GM23248 (cell line): ENCODE measurements around the gene TRAK1. TPM values are rescaled to one million over a fixed set of nuclear protein-coding genes. Genes with fewer than 3 reads are reported as not detected.

ENCODE experiments used
- DNase-seq: peaks from one replicate; pipeline ENCODE4 v3.0.0-alpha.2; 2015
- H2AFZ ChIP-seq: fragments of 200-600 bp; sonication (generic); 2 replicates; pipeline ENCODE4 v1.6.1; 2016; ENCODE audit warnings: antibody characterized with exemption
- H3F3A ChIP-seq: fragments of 200-600 bp; sonication (generic); 2 replicates; pipeline ENCODE4 v1.6.1; 2016; ENCODE audit warnings: mild to moderate bottlenecking, antibody characterized with exemption, mixed run types; ENCODE audit not compliant: insufficient read depth
- H3K27ac ChIP-seq: fragments of 200-600 bp; sonication (generic); 2 replicates; pipeline ENCODE4 v1.5.1; 2016; ENCODE audit warnings: mild to moderate bottlenecking
- H3K27me3 ChIP-seq: fragments of 200-600 bp; sonication (generic); replicated peaks from 2 replicates; pipeline ENCODE4 v1.6.1; 2016; ENCODE audit warnings: mild to moderate bottlenecking; ENCODE audit not compliant: insufficient read depth
- H3K36me3 ChIP-seq: fragments of 200-600 bp; sonication (generic); 2 replicates; pipeline ENCODE4 v1.6.1; 2016; ENCODE audit warnings: low read depth, mild to moderate bottlenecking
- H3K4me1 ChIP-seq: fragments of 200-600 bp; sonication (generic); 2 replicates; pipeline ENCODE4 v1.6.1; 2016; ENCODE audit warnings: mild to moderate bottlenecking; ENCODE audit not compliant: insufficient read depth
- H3K4me2 ChIP-seq: fragments of 200-600 bp; sonication (generic); one replicate; pipeline ENCODE4 v1.6.1; 2016; ENCODE audit warnings: mild to moderate bottlenecking; ENCODE audit not compliant: unreplicated experiment
- H3K4me3 ChIP-seq: fragments of 200-600 bp; sonication (generic); 2 replicates; pipeline ENCODE4 v1.5.1; 2016; ENCODE audit warnings: mild to moderate bottlenecking
- H3K79me2 ChIP-seq: fragments of 200-600 bp; sonication (generic); 2 replicates; pipeline ENCODE4 v1.6.1; 2016; ENCODE audit warnings: mild to moderate bottlenecking; ENCODE audit not compliant: insufficient read depth
- H3K9ac ChIP-seq: fragments of 200-600 bp; sonication (generic); 2 replicates; pipeline ENCODE4 v1.6.1; 2016; ENCODE audit warnings: mild to moderate bottlenecking
- H3K9me2 ChIP-seq: fragments of 200-600 bp; sonication (generic); 2 replicates; pipeline ENCODE4 v1.6.1; 2016; ENCODE audit warnings: mixed run types, mild to moderate bottlenecking, moderate library complexity; ENCODE audit not compliant: insufficient read depth
- H3K9me3 ChIP-seq: fragments of 200-600 bp; sonication (generic); one replicate; pipeline ENCODE4 v1.6.1; 2017; ENCODE audit warnings: low read depth
- H4K20me1 ChIP-seq: fragments of 200-600 bp; sonication (generic); 2 replicates; pipeline ENCODE4 v1.6.0; 2016; ENCODE audit not compliant: insufficient read depth
- EZH2 ChIP-seq: fragments of 200-600 bp; sonication (generic); IDR thresholded peaks from 2 replicates; pipeline ENCODE4 v1.6.1; 2018; ENCODE audit warnings: antibody characterized with exemption, mild to moderate bottlenecking; ENCODE audit not compliant: insufficient read depth, poor library complexity, severe bottlenecking
- EZH2phosphoT487 ChIP-seq: fragments of 200-600 bp; sonication (generic); IDR thresholded peaks from 2 replicates; pipeline ENCODE4 v1.6.1; 2018; ENCODE audit warnings: antibody characterized with exemption, moderate library complexity, mild to moderate bottlenecking, low read depth; ENCODE audit not compliant: insufficient read depth
- WGBS, 2 experiments: methylation state at CpG; one replicate each; pipeline ENCODE4 v1.1.6; 2015 to 2017; ENCODE audit warnings: low lambda C conversion rate in 2 of 2, low coverage in 1 of 2; ENCODE audit errors: missing lambda C conversion rate in 2 of 2; 5-methylcytosine and 5-hydroxymethylcytosine counted together
- in situ Hi-C: fragments of 300-500 bp; cut with MboI; formaldehyde crosslinking; loops from 2 replicates; pipeline ENCODE4 v1.15.0; 2020
- polyA plus RNA-seq: library from polyadenylated mRNA; unstranded; fragments of >200 nt; fragmentation: Nextera tagmentation; extraction: Ambion mirVana; gene quantifications from 2 replicates; pipeline ENCODE4 v1.2.1, GENCODE V29; 2016
- total RNA-seq: library from RNA; depleted of rRNA; stranded (reverse); fragments of >200 nt; shearing (Covaris generic); gene quantifications from 2 replicates; pipeline ENCODE4 v1.2.3, GENCODE V29; 2014

TRAK1 gene
- total and polyA plus RNA-seq, 2 experiments from 2014 or later, result 13.6 to 51.0 TPM

GRCh38 chr3:42088803-42089530, 2.2 kb upstream of the TRAK1 start:
- WGBS, 2 experiments, result 91 to 93% methylated on average over 11 of the region's 11 CpGs
- Histone ChIP-seq H2AFZ (no peak overlapping the region), H3K4me2 (no peak overlapping the region), H3K4me3 (no peak overlapping the region), H3K27me3 (no peaks in the 10 kb centered on the region), H3K79me2 (peaks cover 91% of the 10 kb centered on the region), H3K9me2 (no peaks in the 10 kb centered on the region), H4K20me1 (no peaks in the 10 kb centered on the region), H3K9me3 (no peaks in the 10 kb centered on the region), H3F3A (peaks cover 33% of the 10 kb centered on the region), H3K4me1 (peaks cover 37% of the 10 kb centered on the region), H3K27ac (no peak overlapping the region), H3K9ac (no peak overlapping the region), H3K36me3 (0 out of 2 replicates have a peak, but pooled peaks cover 11% of the 10 kb centered on the region)
- TF ChIP-seq EZH2 (no peak), EZH2phosphoT487 (no peak)
- in situ Hi-C loops, result no loop called here
- DNase-seq, result no peak

- in situ Hi-C loops, result no loop called here
- no peaks in the 10 kb centered on the region for H3K9me2 ChIP-seq
- no peaks in the 10 kb centered on the region for H3K27me3 ChIP-seq
- H3K9me3 ChIP-seq, result no peaks in the 10 kb centered on the region
- no peaks in the 10 kb centered on the region for H4K20me1 ChIP-seq
- H3K27ac ChIP-seq, result peak overlapping the region; percentile 97
- WGBS, 2 experiments, result 83 to 93% methylated on average over 3 of the region's 3 CpGs
- H3K9ac ChIP-seq, result peak overlapping the region; percentile 89
- TF ChIP-seq EZH2phosphoT487, result no peak
- no peak for TF ChIP-seq EZH2
- peaks cover 62% of the 10 kb centered on the region for H3K4me1 ChIP-seq
- peak; percentile 25 for DNase-seq
- H3K4me2 ChIP-seq, result peak overlapping the region; percentile 95
- 0 out of 2 replicates have a peak, but pooled peaks cover 11% of the 10 kb centered on the region for H3K36me3 ChIP-seq
- H3K79me2 ChIP-seq, result peaks cover 91% of the 10 kb centered on the region
- H3F3A ChIP-seq, result peaks cover 44% of the 10 kb centered on the region
- H2AFZ ChIP-seq, result no peak overlapping the region
- H3K4me3 ChIP-seq, result peak overlapping the region; percentile 73
Measured at GRCh38 chr3:42092006-42092405, 849 bp downstream of the TRAK1 start.

GRCh38 chr3:42094128-42094527, 3.0 kb downstream of the TRAK1 start:
- no peak overlapping the region for H2AFZ ChIP-seq
- no peaks in the 10 kb centered on the region for H3K9me3 ChIP-seq
- peak overlapping the region; percentile 41 for H3K4me2 ChIP-seq
- WGBS, 2 experiments, result 81 to 86% methylated on average over 4 of the region's 4 CpGs
- peaks cover 76% of the 10 kb centered on the region for H3K4me1 ChIP-seq
- DNase-seq, result peak; percentile 19
- H3K4me3 ChIP-seq, result no peak overlapping the region
- H3K9ac ChIP-seq, result no peak overlapping the region
- 0 out of 2 replicates have a peak, but pooled peaks cover 2% of the 10 kb centered on the region for H3K36me3 ChIP-seq
- peaks cover 56% of the 10 kb centered on the region for H3F3A ChIP-seq
- in situ Hi-C loops, result no loop called here
- H4K20me1 ChIP-seq, result no peaks in the 10 kb centered on the region
- H3K27ac ChIP-seq, result peak overlapping the region; percentile 3; the same call in 1 of the 2 replicates
- H3K79me2 ChIP-seq, result peaks cover 82% of the 10 kb centered on the region
- H3K27me3 ChIP-seq, result no peaks in the 10 kb centered on the region
- no peaks in the 10 kb centered on the region for H3K9me2 ChIP-seq
- TF ChIP-seq EZH2 (no peak), EZH2phosphoT487 (no peak)

- TF ChIP-seq EZH2 (no peak), EZH2phosphoT487 (no peak)
- in situ Hi-C loops, result no loop called here
- Histone ChIP-seq H3K9me2 (no peaks in the 10 kb centered on the region), H3F3A (peaks cover 60% of the 10 kb centered on the region), H4K20me1 (no peaks in the 10 kb centered on the region), H3K9ac (no peak overlapping the region), H3K4me1 (peaks cover 81% of the 10 kb centered on the region), H3K4me2 (no peak overlapping the region), H2AFZ (no peak overlapping the region), H3K4me3 (no peak overlapping the region), H3K79me2 (peaks cover 82% of the 10 kb centered on the region), H3K27me3 (no peaks in the 10 kb centered on the region), H3K27ac (no peak overlapping the region), H3K36me3 (no peaks in the 10 kb centered on the region), H3K9me3 (no peaks in the 10 kb centered on the region)
- no peak for DNase-seq
- 75 to 79% methylated on average over 4 of the region's 4 CpGs for WGBS, 2 experiments
Measured at GRCh38 chr3:42094691-42095391, 3.7 kb downstream of the TRAK1 start.
